Endothelial cell (in vitro differentiated cells): ENCODE results near the gene ENAH. TPM values are rescaled to one million over a fixed set of nuclear protein-coding genes. Genes with fewer than 3 reads are reported as not detected.

ENCODE experiments used
- DNase-seq: peaks from one replicate; pipeline ENCODE4 v3.0.0; 2021; ENCODE audit warnings: low spot score
- H3K27ac Mint-ChIP-seq: one replicate; pipeline ENCODE4 v1.8.0; 2021; ENCODE audit warnings: mixed read lengths, inconsistent platforms; ENCODE audit not compliant: unreplicated experiment
- H3K27me3 Mint-ChIP-seq: one replicate; pipeline ENCODE4 v1.8.0; 2021; ENCODE audit warnings: mild to moderate bottlenecking, moderate library complexity, mixed read lengths, inconsistent platforms; ENCODE audit not compliant: unreplicated experiment
- H3K36me3 Mint-ChIP-seq: one replicate; pipeline ENCODE4 v1.8.0; 2021; ENCODE audit warnings: mild to moderate bottlenecking, low read depth, mixed read lengths, inconsistent platforms; ENCODE audit not compliant: unreplicated experiment
- H3K4me1 Mint-ChIP-seq: one replicate; pipeline ENCODE4 v1.8.0; 2021; ENCODE audit warnings: mild to moderate bottlenecking, mixed read lengths, inconsistent platforms; ENCODE audit not compliant: unreplicated experiment
- H3K4me3 Mint-ChIP-seq: one replicate; pipeline ENCODE4 v1.8.0; 2021; ENCODE audit warnings: mild to moderate bottlenecking, mixed read lengths, inconsistent platforms; ENCODE audit not compliant: unreplicated experiment
- H3K9me3 Mint-ChIP-seq: one replicate; pipeline ENCODE4 v1.8.0; 2021; ENCODE audit warnings: mixed read lengths, inconsistent platforms; ENCODE audit not compliant: unreplicated experiment
- total RNA-seq: library from RNA; stranded (reverse); fragmentation: NEBNext Ultra II Directional; extraction: Animal tissue kit (Norgen Biotek cat#: 25700); gene quantifications from one replicate; pipeline ENCODE4 v1.2.1, GENCODE V29; 2021; ENCODE audit not compliant: unreplicated experiment
- TF ChIP-seq, protein P1 (sequence below): fragments of 200-600 bp; sonication (generic); IDR thresholded peaks from one replicate; pipeline ENCODE4 v1.5.0; 2021; ENCODE audit warnings: antibody characterized with exemption; ENCODE audit not compliant: unreplicated experiment

ENAH gene
- total RNA-seq, 1 donor from 2014 or later = 82.9 TPM

DNA sequence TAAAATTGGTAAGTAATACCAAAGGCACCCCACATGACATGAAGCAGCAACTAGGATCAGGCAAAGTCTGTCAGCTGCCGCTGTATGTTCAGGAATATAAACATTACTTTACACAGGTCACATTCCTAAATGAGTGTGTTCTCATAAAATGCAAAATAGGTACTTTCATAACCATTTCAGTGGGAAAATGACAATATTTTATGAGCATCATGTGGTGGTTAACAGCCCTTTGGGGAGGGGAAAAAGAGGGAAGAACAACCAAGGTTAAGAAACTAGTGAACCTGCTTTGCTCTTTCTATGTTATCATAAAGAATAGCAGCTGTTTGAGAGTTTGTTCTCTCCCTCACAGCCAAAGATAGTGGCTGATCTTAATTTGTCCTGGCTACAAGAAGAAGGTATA, 119.7 kb downstream of the ENAH start:
- H3K9me3 Mint-ChIP-seq = no peaks in the 10 kb centered on the region
- H3K4me3 Mint-ChIP-seq = no peak overlapping the region
- TF ChIP-seq, protein P1, sequence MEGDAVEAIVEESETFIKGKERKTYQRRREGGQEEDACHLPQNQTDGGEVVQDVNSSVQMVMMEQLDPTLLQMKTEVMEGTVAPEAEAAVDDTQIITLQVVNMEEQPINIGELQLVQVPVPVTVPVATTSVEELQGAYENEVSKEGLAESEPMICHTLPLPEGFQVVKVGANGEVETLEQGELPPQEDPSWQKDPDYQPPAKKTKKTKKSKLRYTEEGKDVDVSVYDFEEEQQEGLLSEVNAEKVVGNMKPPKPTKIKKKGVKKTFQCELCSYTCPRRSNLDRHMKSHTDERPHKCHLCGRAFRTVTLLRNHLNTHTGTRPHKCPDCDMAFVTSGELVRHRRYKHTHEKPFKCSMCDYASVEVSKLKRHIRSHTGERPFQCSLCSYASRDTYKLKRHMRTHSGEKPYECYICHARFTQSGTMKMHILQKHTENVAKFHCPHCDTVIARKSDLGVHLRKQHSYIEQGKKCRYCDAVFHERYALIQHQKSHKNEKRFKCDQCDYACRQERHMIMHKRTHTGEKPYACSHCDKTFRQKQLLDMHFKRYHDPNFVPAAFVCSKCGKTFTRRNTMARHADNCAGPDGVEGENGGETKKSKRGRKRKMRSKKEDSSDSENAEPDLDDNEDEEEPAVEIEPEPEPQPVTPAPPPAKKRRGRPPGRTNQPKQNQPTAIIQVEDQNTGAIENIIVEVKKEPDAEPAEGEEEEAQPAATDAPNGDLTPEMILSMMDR = no peak
- DNase-seq = no peak
- no peak overlapping the region for H3K27ac Mint-ChIP-seq
- H3K27me3 Mint-ChIP-seq = no peaks in the 10 kb centered on the region
- H3K36me3 Mint-ChIP-seq = no peaks in the 10 kb centered on the region
- H3K4me1 Mint-ChIP-seq = no peaks in the 10 kb centered on the region

DNA sequence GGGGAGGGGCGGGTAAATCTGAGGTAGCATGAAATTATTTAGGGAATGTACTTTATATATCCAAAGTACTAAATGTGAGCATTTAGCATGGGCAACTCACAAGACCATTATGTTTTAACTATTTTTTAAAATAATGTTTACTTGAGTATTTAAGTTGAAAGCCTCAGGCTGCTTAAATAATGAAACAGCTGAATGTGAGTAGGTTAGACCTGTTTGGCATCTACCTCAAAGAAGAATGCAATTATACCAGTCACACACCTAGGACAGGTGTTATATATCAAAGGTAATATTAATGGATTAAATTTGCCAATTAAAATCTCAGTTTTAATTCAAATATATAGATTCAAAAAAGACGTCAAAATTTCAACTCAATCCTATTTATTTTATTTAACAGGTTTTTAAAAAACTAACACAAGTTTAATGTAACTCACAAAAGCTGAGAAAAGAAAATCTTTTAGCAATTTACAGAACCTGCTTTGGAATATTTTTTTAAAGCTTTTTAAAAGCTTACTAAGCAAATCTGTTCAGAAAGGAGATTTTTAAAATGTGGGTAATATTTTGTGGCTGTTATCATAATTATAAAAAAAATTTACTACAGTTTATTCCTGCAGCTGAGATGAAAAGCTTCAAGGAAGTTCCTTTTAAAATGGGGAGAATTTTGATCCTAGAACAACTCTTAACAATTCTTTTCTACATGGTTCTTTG, 120.5 kb downstream of the ENAH start:
- no peaks in the 10 kb centered on the region for H3K9me3 Mint-ChIP-seq
- no peak for DNase-seq
- TF ChIP-seq, protein P1 = no peak
- no peaks in the 10 kb centered on the region for H3K36me3 Mint-ChIP-seq
- H3K4me3 Mint-ChIP-seq = no peak overlapping the region
- H3K27me3 Mint-ChIP-seq = no peaks in the 10 kb centered on the region
- peak overlapping the region; percentile 38 for H3K27ac Mint-ChIP-seq
- no peaks in the 10 kb centered on the region for H3K4me1 Mint-ChIP-seq

DNA sequence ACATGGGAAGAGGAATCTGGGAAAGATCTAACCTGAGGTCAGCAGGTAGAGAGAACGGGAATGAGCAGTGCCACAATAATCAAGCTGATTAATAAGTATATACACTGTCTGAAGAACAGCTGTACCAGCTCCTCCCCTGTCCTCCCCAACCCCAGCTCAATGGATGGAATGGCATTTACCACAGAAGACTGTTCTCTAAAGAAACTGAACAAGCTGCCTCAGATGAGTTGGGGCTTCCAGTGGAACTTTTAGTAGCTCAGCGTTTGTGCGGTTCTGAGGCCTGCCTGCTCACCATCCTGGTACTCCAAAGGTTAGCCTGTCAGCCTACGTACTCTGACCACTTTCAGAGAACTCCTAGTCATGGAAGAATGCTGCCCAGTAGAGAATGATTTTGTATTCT, 123.2 kb downstream of the ENAH start:
- TF ChIP-seq, protein P1 = no peak
- no peaks in the 10 kb centered on the region for H3K27me3 Mint-ChIP-seq
- no peak overlapping the region for H3K27ac Mint-ChIP-seq
- H3K9me3 Mint-ChIP-seq = no peaks in the 10 kb centered on the region
- H3K4me3 Mint-ChIP-seq = no peak overlapping the region
- no peaks in the 10 kb centered on the region for H3K36me3 Mint-ChIP-seq
- H3K4me1 Mint-ChIP-seq = no peaks in the 10 kb centered on the region
- DNase-seq = no peak

DNA sequence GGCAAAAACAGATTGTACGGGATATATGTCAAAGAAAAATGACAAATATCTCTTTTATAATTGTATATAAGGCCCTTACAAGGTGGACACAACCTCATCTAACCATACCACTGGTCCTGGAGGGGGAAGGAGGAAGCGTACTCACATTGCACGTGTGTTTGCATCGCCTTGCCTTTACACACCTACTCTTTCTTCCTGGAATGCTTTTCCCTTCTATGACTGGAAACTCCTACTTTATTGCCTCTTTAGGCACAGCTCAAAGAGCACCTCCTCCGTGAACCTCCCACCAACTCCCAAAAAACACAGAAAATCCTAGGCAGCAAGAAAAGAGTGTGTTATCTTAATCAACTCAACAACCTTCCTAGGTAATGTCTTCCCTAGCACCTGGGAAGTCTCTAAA, 125.3 kb downstream of the ENAH start:
- Mint-ChIP-seq H3K4me1 (no peaks in the 10 kb centered on the region), H3K4me3 (no peak overlapping the region), H3K27me3 (no peaks in the 10 kb centered on the region), H3K9me3 (no peaks in the 10 kb centered on the region), H3K27ac (no peak overlapping the region), H3K36me3 (no peaks in the 10 kb centered on the region)
- DNase-seq = no peak
- TF ChIP-seq, protein P1 = no peak

DNA sequence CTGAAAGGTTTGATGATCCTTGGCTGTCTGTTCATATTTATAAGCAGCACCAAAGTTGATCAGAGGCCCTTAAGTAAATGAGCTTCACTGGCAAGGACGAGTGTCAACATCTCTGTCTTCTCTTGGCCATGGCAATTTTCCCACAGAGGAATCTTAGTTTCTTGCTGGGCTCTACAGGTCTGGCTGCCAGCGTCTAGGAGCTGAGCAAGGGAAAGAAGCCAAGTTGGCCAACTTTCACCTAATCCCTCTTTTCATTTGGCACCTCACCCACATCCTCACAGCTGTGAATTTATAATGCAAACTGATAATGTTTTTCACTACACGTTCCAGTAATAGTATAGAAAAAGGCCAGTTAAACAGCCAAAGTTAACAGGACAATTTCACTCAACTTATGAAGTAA, 126.0 kb downstream of the ENAH start:
- DNase-seq = no peak
- Mint-ChIP-seq H3K27ac (no peak overlapping the region), H3K4me1 (no peaks in the 10 kb centered on the region), H3K27me3 (no peaks in the 10 kb centered on the region), H3K36me3 (no peaks in the 10 kb centered on the region), H3K4me3 (no peak overlapping the region), H3K9me3 (no peaks in the 10 kb centered on the region)
- TF ChIP-seq, protein P1 = no peak
